Stimulated activated CD4-positive, alpha-beta T cell treated with anti-CD3 and anti-CD28 coated beads, Interleukin-12 subunit alpha, Interleukin-12 subunit beta, amount 100 ng/mL, for 24 hours (primary cell): Measurements from ENCODE around the gene NDOR1.
"Not testable (repeated sequence)": the region's sequence is repeated elsewhere in the genome, so short reads cannot be mapped to it uniquely, and the experiment has no call there.

Source experiments
- DNase-seq, 2 experiments: peaks; one replicate each; pipeline ENCODE4 v3.0.0-alpha.2; 2020; ENCODE audit warnings: low read depth in 2 of 2

NDOR1 gene

DNA sequence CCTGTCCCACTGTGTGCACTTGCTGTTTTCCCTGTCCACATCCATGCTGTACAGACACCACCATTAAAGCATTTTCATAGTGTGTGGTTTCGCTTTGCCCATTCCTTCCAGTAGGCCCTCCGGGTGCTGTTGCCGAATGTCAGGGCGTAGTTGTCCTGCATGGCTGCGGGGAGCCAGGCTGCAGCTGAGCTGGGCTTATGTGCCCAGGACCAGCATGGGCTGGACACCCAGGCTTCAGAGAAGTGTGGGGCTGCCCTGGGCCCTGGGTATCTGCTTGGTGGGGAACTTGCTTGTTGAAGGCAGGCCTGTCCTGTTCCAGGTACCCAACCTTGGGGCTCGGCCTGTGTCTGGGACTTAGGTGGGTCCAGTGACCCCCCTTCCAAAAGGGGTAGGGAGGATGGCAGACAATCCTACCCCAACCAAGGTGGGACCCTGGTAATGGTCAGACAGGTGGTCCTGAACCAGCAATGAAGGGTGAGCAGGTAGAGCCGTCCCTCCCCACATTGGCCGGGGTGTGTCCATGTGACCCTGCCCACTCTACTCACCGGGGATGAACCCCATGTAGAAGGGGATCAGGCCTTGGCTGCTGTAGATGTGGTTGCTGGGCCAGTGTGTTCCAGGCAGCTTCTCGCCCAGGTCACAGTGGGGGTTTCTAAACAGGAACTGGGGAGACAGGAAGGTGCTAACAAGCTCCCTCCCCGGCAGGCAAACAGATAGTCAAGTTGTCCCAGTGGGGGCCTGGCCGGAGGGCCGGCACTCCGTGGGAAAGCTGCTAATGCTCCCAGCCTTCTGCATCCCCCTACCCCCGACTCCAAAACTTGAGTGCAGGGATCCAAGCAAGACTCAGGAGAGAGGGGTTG lies 38.4 kb downstream of the NDOR1 start:
- no peak for DNase-seq

GRCh38 chr9:137244486-137245449 lies 39.3 kb downstream of the NDOR1 start:
- DNase-seq, result no peak

GRCh38 chr9:137245450-137246421 lies 40.2 kb downstream of the NDOR1 start:
- no peak for DNase-seq

GRCh38 chr9:137247135-137247915 lies 41.8 kb downstream of the NDOR1 start:
- DNase-seq, result no peak

DNA sequence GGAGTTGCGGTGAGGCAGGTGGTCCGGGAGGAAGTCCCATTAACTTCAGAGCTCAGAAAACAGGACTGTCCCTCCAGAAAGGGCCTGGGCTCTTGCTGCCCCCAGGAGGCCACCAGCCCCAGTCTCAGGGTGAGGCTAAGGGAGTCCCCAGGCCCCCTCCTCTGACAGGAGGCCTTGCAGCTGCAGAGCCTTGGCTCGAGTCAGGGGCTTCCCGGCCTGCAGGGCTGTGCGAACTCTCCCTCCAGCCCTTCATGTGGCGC lies 42.3 kb downstream of the NDOR1 start:
- DNase-seq, result no peak

- DNase-seq, result no peak
Observed at GRCh38 chr9:137250329-137251193, 45.1 kb downstream of the NDOR1 start.

DNA sequence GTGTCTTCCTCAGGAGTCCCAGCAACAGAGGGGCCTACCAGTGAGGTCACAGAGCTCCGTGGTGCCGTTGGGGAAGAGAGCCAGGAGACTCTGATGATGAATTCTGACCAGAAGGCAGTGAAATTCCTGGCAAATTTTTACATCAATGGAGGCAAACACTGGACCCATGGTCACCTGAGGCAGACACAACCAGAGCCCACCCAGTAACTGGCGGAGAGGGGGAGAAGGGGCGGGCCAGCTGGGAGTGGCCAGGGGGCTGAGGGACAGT lies 45.6 kb downstream of the NDOR1 start, which contains the start of gene STPG3:
STPG3 (plus strand) TSS at position 93 of the 268 bp plus-strand sequence; CDS start at position 94, 1 bp downstream.
- DNase-seq, result no peak

DNA sequence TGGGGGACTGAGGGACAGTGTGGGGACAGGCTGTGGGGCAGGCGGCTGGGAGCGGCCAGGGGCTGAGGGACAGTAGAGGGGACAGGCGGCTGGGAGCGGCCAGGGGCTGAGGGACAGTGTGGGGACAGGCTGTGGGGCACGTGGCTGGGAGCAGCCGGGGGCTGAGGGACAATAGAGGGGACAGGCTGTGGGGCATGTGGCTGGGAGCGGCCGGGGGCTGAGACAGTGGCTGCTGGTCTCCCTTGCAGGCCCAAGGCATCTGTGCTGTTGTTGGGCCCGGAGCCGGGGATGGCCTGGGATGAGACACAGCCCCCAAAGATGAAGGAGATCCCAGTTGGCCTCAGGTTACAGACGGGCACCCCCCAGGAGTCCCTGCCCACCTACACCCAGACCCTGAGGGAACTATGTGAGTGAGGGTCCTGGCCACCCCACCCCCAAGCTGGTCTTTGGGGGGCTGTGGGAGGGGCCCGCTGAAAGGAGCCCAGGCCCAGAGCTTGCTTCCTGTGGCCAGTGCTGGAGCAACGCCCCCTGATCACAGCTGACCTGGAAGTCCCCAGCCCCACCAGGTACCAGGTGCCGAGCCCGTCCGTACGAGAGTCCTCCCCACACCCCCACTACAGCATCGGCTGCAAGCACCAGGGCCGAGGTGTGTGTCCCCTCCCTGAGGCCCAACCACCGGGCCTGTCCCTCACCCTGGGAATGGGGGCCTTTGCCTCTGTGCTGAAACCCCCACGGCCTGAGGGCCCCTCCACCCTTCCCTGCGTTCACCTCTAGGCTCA lies 46.2 kb downstream of the NDOR1 start:
- DNase-seq, result no peak

DNA sequence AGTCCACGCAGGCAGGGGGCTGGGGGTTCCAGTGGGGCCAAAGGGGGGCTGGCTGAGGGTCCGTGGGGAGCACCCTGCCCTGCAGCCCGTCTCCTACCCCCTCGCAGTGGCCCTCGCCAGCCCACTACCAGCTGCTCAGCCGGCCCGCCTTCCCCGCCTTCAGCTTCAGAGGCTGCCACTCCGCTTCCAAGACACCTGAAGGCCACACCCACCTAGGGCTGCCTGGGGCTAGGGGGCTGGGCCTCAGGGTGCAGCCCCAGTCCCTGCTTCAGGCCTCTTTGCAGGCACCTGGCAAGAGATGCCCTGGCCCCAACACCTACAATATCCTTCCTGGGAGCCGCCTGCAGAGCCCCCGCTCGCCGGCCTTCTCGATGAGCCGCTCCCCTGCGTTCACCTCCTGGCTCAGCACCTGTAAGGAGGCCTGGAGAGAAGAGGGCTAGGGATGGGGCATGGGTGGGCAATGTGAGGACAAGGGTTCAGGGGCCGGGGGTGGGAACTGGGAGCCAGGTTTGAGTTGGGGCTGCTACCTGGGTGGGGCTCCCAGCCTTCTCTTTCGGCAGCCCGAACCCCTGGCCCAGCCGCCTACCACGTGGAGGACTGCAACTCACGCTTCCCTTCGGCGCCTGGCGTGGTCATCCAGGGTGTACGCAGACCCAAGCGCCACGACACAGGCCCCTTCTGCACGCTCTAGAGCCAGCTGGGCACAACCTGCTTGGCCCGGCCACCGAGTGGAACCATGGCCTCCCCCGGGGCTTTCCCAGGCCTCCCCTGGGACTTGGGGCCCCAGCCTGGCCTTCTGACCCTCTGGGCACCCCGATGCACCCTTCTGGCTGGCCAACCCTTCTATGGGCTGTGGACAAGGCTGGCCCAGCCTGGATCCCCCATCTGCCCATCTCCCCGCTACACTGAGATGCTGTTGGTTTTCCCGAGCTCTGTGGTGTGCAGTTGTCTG lies 47.3 kb downstream of the NDOR1 start:
- DNase-seq, result no peak

DNA sequence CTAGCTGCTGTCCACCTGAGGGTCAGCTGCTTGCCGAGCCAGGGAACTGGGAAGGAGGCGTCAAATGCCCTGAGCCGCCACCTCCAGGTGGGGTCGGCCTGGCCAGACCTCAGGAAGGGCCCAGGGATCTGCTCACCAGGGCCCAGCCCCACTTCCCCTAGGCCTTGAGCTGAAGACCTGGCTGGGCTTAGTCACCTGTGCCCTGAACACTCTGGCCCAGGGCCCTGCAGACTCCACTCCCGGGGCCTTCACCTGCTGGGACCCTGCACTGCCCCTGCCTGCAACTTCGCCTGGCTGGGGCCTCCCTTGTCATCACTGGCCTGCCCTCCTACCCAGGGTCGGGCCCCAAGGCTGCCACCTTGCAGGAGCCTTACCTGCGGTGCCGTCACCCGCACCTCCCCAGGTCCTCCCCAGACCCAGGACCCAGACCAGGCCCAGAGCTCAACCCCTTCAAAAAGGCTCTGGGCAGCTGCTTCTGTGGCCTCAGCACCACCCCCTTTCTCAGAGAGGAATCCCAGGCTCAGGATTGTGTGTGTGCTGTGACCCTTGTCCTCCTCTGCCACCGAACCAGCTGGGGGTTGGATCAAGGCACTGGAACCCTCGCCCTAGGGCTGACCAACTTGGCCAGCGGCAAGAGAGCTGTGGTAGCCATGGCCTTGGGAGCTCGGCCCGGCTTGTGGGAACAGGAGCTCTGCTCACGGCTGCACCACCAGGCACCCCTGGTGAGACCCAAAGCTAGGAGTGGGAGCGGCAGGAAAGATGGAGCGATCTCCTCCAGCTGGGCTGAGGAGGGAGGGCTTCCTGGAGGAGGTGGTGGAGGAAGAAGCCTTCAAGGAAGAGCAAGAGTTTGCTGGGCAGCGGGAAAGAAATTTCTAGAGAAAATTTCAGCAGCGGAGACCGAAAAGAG lies 48.5 kb downstream of the NDOR1 start:
- DNase-seq, result no peak

- DNase-seq, result peak; percentile 95 to 96
Observed at GRCh38 chr9:137254624-137255447, 49.3 kb downstream of the NDOR1 start, which contains the start of gene NELFB. Gene NELFB, plus strand, starts transcription at chr9:137255327.

DNA sequence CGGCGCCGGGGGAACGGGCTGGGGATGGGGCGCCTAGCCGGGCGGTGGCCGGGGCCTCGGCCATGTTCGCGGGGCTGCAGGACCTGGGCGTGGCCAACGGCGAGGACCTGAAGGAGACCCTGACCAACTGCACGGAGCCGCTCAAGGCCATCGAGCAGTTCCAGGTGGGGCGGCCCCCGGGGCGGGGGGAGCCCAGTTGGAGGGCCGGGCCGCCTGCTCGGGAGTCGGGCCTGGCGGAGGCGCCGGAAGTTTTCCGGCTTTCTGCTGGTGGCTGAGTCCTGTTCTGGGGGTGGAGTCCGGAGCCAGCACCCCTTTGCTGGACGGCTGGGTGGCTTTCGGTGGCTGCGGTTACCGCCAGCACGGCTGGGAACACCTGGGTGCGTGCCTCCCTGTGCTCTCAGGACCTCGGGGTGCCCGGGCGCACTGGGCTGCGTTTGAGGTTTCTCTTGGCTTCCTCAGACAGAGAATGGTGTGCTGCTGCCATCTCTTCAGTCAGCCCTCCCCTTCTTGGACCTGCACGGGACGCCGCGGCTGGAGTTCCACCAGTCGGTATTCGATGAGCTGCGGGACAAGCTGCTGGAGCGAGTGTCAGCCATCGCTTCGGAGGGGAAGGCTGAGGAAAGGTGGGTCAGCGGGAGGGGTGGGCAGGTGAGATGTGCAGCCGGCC lies 50.1 kb downstream of the NDOR1 start:
- no peak for DNase-seq

DNA sequence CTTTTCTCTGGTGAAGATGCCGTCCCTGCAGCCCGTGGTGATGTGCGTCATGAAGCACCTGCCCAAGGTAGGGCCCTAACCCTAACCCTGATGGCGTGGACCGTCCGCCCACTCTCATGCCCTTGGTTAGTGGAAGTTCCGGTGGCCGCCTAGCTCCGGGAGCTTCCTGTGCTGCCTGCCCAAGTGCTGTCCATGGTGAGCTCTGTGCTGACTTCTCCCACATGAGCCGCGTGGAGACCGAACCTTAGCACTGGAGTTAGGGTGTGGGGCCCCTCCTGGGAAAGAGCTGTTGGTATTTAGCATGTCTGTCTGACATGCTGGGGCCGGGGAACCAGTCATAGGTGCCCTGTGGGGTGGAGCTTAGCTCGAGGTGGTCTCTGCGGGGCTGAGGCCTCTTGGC lies 50.9 kb downstream of the NDOR1 start:
- DNase-seq, result no peak

- no peak for DNase-seq
Observed at GRCh38 chr9:137256856-137257255, 51.4 kb downstream of the NDOR1 start.

DNA sequence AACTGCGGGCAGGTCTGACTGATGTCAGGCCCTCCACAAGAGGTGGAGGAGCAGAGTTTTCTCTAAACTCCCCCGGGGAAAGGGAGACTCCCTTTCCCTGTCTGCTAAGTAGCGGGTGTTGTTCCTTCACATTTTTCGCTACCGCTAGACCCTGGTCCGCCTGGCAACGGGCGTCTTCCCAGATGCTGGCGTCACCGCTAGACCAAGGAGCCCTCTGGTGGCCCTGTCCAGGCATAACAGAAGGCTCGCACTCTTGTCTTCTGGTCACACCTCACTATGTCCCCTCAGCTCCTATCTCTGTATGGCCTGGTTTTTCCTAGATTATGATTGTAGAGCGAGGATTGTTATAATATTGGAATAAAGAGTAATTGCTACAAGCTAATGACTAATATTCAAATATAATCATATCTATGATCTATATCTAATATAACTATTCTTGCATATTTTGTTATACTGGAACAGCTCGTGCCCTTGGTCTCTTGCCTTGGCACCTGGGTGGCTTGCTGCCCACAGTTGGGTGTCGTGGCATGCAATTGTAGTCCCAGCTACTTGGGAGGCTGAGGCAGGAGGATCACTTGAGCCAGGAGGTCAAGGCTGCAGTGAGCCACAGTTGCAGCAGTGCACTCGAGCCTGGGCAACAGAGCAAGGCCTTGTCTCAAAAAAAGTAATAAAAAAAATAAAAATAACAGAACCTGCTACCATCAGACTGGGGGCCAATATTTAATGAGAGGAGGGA lies 56.8 kb downstream of the NDOR1 start:
- not testable (repeated sequence) for DNase-seq
